ENCODE measurements around the gene GINS2. TPM values are rescaled to one million over a fixed set of nuclear protein-coding genes. Genes with fewer than 3 reads are reported as not detected.

The GINS2 gene
- total RNA-seq, 1 experiment from 2014 or later: 38.0 TPM

DNA sequence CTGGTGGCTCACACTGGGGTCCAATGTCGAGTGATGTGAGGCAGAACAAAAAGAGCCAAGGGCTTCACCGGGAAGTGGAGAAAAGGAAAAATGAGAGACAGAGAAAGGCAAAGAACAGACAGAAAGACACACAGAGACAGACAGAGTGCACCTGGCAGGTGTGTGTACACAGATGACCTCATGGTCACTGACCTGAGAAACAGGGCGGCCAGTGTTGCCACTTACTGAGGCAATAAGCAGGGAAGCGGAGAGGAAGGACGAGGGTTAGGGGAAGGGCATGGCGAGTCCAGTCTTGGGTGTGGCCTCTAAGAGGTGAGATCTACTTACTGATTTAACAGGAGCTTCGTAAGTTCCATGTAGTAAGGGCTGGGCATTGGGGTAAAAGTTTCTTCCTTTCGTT, 7.5 kb downstream of the GINS2 start (continued):
- TF ChIP-seq, protein P1, sequence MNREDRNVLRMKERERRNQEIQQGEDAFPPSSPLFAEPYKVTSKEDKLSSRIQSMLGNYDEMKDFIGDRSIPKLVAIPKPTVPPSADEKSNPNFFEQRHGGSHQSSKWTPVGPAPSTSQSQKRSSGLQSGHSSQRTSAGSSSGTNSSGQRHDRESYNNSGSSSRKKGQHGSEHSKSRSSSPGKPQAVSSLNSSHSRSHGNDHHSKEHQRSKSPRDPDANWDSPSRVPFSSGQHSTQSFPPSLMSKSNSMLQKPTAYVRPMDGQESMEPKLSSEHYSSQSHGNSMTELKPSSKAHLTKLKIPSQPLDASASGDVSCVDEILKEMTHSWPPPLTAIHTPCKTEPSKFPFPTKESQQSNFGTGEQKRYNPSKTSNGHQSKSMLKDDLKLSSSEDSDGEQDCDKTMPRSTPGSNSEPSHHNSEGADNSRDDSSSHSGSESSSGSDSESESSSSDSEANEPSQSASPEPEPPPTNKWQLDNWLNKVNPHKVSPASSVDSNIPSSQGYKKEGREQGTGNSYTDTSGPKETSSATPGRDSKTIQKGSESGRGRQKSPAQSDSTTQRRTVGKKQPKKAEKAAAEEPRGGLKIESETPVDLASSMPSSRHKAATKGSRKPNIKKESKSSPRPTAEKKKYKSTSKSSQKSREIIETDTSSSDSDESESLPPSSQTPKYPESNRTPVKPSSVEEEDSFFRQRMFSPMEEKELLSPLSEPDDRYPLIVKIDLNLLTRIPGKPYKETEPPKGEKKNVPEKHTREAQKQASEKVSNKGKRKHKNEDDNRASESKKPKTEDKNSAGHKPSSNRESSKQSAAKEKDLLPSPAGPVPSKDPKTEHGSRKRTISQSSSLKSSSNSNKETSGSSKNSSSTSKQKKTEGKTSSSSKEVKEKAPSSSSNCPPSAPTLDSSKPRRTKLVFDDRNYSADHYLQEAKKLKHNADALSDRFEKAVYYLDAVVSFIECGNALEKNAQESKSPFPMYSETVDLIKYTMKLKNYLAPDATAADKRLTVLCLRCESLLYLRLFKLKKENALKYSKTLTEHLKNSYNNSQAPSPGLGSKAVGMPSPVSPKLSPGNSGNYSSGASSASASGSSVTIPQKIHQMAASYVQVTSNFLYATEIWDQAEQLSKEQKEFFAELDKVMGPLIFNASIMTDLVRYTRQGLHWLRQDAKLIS (CRISPR knock-in tag; IDR thresholded peaks at IDR 0.05; ENCODE audit: borderline replicate concordance): no peak
- TF ChIP-seq, protein P2, sequence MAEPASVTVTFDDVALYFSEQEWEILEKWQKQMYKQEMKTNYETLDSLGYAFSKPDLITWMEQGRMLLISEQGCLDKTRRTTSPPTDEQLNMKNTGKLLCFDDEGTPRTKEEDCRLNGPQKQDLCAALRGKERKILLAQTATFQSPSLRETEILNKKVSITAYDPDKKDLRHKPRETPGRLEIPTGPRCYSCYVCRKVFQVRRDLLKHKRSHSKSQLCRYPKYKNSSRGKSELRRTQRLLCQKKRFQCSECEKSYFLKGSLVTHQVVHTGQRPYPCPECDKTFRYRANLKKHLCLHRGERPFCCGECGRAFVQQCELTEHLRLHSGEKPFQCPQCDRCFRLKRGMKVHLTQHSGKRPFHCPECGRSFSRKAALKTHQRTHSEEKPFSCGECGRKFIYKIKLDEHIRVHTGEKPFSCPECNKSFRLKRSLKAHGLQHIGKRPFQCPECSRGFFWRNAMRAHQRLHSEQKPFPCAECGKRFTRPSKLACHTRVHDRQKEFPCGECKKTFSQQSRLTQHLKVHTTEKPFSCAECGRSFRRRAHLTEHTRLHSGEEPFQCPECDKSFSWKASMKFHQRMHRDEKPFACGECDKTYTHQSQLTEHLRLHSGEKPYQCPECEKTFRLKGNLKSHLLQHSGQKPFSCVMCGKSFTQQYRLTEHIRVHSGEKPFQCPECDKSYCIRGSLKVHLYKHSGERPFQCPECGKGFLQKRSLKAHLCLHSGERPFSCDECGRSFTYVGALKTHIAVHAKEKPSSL (CRISPR knock-in tag; conservative IDR thresholded peaks at IDR 0.05): no peak
- TF ChIP-seq GTF2I (CRISPR knock-in tag; conservative IDR thresholded peaks at IDR 0.05) (no peak), ZNF232 (CRISPR knock-in tag; IDR thresholded peaks at IDR 0.05) (no peak)
- TF ChIP-seq, protein P3, sequence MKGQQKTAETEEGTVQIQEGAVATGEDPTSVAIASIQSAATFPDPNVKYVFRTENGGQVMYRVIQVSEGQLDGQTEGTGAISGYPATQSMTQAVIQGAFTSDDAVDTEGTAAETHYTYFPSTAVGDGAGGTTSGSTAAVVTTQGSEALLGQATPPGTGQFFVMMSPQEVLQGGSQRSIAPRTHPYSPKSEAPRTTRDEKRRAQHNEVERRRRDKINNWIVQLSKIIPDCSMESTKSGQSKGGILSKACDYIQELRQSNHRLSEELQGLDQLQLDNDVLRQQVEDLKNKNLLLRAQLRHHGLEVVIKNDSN (CRISPR knock-in tag; IDR thresholded peaks at IDR 0.05): no peak

DNA sequence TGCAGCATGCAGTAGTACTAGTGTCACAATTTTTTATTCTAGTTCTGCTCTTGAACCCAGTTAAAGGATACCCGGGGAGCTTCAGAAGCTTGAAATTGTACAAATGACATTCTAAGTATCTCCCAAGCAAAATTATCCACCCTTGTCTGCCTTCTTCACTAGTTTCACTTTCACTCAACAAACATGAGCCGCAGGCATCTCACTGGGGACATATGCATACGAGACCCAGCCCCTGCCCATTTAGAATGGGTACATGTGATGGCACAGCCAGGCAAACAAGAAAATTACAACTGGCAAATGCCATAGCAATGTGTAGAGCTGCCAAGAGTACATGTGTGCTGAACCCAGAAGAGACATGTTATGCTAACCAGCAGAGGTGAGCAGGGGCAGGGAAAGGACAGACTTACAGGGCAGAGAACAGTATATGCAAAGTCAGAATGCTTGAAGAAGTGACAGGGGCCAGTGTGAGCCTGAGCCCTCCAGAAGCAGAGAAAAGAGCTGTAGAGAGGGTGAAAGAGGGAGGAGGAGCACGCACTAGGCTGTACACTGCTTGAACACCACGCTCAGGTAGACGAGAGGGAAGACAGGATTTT, 8.3 kb downstream of the GINS2 start:
- no peak overlapping the region for H3K27ac Mint-ChIP-seq
- TF ChIP-seq TP53 (CRISPR knock-in tag; IDR thresholded peaks at IDR 0.05): no peak
- TF ChIP-seq, protein P4, sequence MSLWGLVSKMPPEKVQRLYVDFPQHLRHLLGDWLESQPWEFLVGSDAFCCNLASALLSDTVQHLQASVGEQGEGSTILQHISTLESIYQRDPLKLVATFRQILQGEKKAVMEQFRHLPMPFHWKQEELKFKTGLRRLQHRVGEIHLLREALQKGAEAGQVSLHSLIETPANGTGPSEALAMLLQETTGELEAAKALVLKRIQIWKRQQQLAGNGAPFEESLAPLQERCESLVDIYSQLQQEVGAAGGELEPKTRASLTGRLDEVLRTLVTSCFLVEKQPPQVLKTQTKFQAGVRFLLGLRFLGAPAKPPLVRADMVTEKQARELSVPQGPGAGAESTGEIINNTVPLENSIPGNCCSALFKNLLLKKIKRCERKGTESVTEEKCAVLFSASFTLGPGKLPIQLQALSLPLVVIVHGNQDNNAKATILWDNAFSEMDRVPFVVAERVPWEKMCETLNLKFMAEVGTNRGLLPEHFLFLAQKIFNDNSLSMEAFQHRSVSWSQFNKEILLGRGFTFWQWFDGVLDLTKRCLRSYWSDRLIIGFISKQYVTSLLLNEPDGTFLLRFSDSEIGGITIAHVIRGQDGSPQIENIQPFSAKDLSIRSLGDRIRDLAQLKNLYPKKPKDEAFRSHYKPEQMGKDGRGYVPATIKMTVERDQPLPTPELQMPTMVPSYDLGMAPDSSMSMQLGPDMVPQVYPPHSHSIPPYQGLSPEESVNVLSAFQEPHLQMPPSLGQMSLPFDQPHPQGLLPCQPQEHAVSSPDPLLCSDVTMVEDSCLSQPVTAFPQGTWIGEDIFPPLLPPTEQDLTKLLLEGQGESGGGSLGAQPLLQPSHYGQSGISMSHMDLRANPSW (CRISPR knock-in tag; conservative IDR thresholded peaks at IDR 0.05; ENCODE audit: low read depth): no peak
- TF ChIP-seq IRF2 (CRISPR knock-in tag; IDR thresholded peaks at IDR 0.05; ENCODE audit: borderline replicate concordance, low read depth): no peak
- TF ChIP-seq, protein P5, sequence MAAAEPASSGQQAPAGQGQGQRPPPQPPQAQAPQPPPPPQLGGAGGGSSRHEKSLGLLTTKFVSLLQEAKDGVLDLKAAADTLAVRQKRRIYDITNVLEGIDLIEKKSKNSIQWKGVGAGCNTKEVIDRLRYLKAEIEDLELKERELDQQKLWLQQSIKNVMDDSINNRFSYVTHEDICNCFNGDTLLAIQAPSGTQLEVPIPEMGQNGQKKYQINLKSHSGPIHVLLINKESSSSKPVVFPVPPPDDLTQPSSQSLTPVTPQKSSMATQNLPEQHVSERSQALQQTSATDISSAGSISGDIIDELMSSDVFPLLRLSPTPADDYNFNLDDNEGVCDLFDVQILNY (CRISPR knock-in tag; IDR thresholded peaks at IDR 0.05): no peak
- no peak for TF ChIP-seq ZNF396 (CRISPR knock-in tag; IDR thresholded peaks at IDR 0.05; ENCODE audit: borderline replicate concordance)
- TF ChIP-seq ZNF263 (CRISPR knock-in tag; IDR thresholded peaks at IDR 0.05; ENCODE audit: low read depth): no peak
- no peak for TF ChIP-seq KAT7 (CRISPR knock-in tag; IDR thresholded peaks at IDR 0.05; ENCODE audit: borderline replicate concordance)
- no peak for TF ChIP-seq NR3C1 (CRISPR knock-in tag; conservative IDR thresholded peaks at IDR 0.05; ENCODE audit: low read depth)
- TF ChIP-seq, protein P6, sequence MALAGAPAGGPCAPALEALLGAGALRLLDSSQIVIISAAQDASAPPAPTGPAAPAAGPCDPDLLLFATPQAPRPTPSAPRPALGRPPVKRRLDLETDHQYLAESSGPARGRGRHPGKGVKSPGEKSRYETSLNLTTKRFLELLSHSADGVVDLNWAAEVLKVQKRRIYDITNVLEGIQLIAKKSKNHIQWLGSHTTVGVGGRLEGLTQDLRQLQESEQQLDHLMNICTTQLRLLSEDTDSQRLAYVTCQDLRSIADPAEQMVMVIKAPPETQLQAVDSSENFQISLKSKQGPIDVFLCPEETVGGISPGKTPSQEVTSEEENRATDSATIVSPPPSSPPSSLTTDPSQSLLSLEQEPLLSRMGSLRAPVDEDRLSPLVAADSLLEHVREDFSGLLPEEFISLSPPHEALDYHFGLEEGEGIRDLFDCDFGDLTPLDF (CRISPR knock-in tag; IDR thresholded peaks at IDR 0.05): no peak
- no peak for TF ChIP-seq ZNF317 (CRISPR knock-in tag; IDR thresholded peaks at IDR 0.05; ENCODE audit: borderline replicate concordance, low read depth)
- TF ChIP-seq, protein P7, sequence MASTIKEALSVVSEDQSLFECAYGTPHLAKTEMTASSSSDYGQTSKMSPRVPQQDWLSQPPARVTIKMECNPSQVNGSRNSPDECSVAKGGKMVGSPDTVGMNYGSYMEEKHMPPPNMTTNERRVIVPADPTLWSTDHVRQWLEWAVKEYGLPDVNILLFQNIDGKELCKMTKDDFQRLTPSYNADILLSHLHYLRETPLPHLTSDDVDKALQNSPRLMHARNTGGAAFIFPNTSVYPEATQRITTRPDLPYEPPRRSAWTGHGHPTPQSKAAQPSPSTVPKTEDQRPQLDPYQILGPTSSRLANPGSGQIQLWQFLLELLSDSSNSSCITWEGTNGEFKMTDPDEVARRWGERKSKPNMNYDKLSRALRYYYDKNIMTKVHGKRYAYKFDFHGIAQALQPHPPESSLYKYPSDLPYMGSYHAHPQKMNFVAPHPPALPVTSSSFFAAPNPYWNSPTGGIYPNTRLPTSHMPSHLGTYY (CRISPR knock-in tag; IDR thresholded peaks at IDR 0.05): no peak
- peaks cover 38% of the 10 kb centered on the region for H3K36me3 Mint-ChIP-seq
- peaks cover 2% of the 10 kb centered on the region; the same call in 1 of the 2 replicates for H3K4me1 Mint-ChIP-seq
- DNase-seq (ENCODE audit: low spot score): no peak
- CTCF ChIA-PET: no interaction called here
- H3K9me3 Mint-ChIP-seq: no peaks in the 10 kb centered on the region
- H3K27me3 Mint-ChIP-seq (ENCODE audit: low read depth): no peaks in the 10 kb centered on the region
- no peak overlapping the region for H3K4me3 Mint-ChIP-seq
- ATAC-seq: no peak
- POLR2A ChIA-PET: no interaction called here
